NCI-H146 treated with DMSO at 0.1 percent for 48 hours (cell line): ENCODE results near the gene TEX26.
"Not testable (repeated sequence)": the region's sequence is repeated elsewhere in the genome, so short reads cannot be mapped to it uniquely, and the experiment has no call there.

Experiments
- DNase-seq: peaks from one replicate; lab custom pipeline; 2025; ENCODE audit not compliant: unreplicated experiment; lab: John Stamatoyannopoulos, UW

The TEX26 gene

GRCh38 chr13:30918662-30919405, 13.6 kb upstream of the TEX26 start:
- DNase-seq, result no peak

GRCh38 chr13:30920162-30920909, 12.1 kb upstream of the TEX26 start:
- no peak for DNase-seq

GRCh38 chr13:30923418-30923817, 9.0 kb upstream of the TEX26 start:
- DNase-seq, result no peak

GRCh38 chr13:30924721-30925120, 7.7 kb upstream of the TEX26 start:
- no peak for DNase-seq

GRCh38 chr13:30925429-30925828, 7.0 kb upstream of the TEX26 start:
- no peak for DNase-seq

GRCh38 chr13:30926781-30927180, 5.7 kb upstream of the TEX26 start:
- no peak for DNase-seq

- DNase-seq, result not testable (repeated sequence)
Observed at GRCh38 chr13:30927188-30927587, 5.3 kb upstream of the TEX26 start.

GRCh38 chr13:30927595-30927994, 4.9 kb upstream of the TEX26 start:
- no peak for DNase-seq

- DNase-seq, result no peak
Observed at GRCh38 chr13:30928978-30929377, 3.5 kb upstream of the TEX26 start.

- no peak for DNase-seq
Observed at GRCh38 chr13:30933354-30933670, 856 bp downstream of the TEX26 start.

- no peak for DNase-seq
Observed at GRCh38 chr13:30934381-30934780, 1.9 kb downstream of the TEX26 start.

- no peak for DNase-seq
Observed at GRCh38 chr13:30934803-30935202, 2.3 kb downstream of the TEX26 start.

- no peak for DNase-seq
Observed at GRCh38 chr13:30936971-30937370, 4.5 kb downstream of the TEX26 start.

- no peak for DNase-seq
Observed at GRCh38 chr13:30943881-30944280, 11.4 kb downstream of the TEX26 start.

- no peak for DNase-seq
Observed at GRCh38 chr13:30957258-30957943, 24.9 kb downstream of the TEX26 start.

GRCh38 chr13:30959678-30960077, 27.2 kb downstream of the TEX26 start:
- no peak for DNase-seq

- DNase-seq, result no peak
Observed at GRCh38 chr13:30963791-30964190, 31.3 kb downstream of the TEX26 start.

- no peak for DNase-seq
Observed at GRCh38 chr13:30965380-30965779, 32.9 kb downstream of the TEX26 start.

- DNase-seq, result no peak
Observed at GRCh38 chr13:30966101-30966500, 33.6 kb downstream of the TEX26 start.

GRCh38 chr13:30968846-30969245, 36.4 kb downstream of the TEX26 start:
- no peak for DNase-seq

GRCh38 chr13:30971575-30971974, 39.1 kb downstream of the TEX26 start:
- DNase-seq, result no peak

GRCh38 chr13:30972888-30973377, 40.5 kb downstream of the TEX26 start:
- DNase-seq, result no peak
